SK-N-SH (cell line): ENCODE measurements around the gene LCORL. TPM values are rescaled to one million over a fixed set of nuclear protein-coding genes. Genes with fewer than 3 reads are reported as not detected.

ENCODE experiments used
- CTCF ChIA-PET: fragments of 300-600, 350-600 bp; formaldehyde crosslinking; extraction: SDS; loops from one replicate; lab custom pipeline; 2021; lab: Yijun Ruan, JAX
- POLR2A ChIA-PET: fragments of 350-600 bp; sonication (Branson Sonifier 250); formaldehyde crosslinking; extraction: SDS; loops from one replicate; lab custom pipeline; 2020; ENCODE audit warnings: antibody characterized with exemption, inconsistent platforms; lab: Yijun Ruan, JAX
- DNase-seq: peaks from one replicate; pipeline ENCODE4 v3.0.0; 2012
- H2AFZ ChIP-seq: fragments of 200-600 bp; sonication (generic); 2 replicates; pipeline ENCODE4 v1.8.1; 2016; ENCODE audit warnings: antibody characterized with exemption, mild to moderate bottlenecking, low read depth
- H3F3A ChIP-seq: fragments of 200-600 bp; sonication (generic); replicated peaks from 2 replicates; pipeline ENCODE3; 2016; ENCODE audit warnings: antibody characterized with exemption, mild to moderate bottlenecking; ENCODE audit not compliant: insufficient read depth
- H3K27ac ChIP-seq, 2 experiments: fragments of 200-500 bp in 1 of 2; fragments of 200-600 bp in 1 of 2; sonication (Bioruptor generic) in 1 of 2; sonication (generic), shearing (Covaris generic) in 1 of 2; 2 replicates each; pipeline versions ENCODE4 v1.5.1 to v1.6.1; 2014 to 2016; ENCODE audit warnings: low read depth in 2 of 2, inconsistent platforms in 1 of 2, low read length in 1 of 2, mild to moderate bottlenecking in 1 of 2, mixed read lengths in 1 of 2
- H3K27me3 ChIP-seq: fragments of 200-600 bp; sonication (generic), shearing (Covaris generic); 2 replicates; pipeline ENCODE4 v1.6.1; 2016; ENCODE audit warnings: mixed run types; ENCODE audit not compliant: insufficient read depth
- H3K36me3 ChIP-seq, 2 experiments: fragments of 200-500 bp in 1 of 2; fragments of 200-600 bp in 1 of 2; sonication (Bioruptor generic) in 1 of 2; sonication (generic) in 1 of 2; replicated peaks in 1 of 2; 2 replicates each; pipeline versions ENCODE3 to v1.5.1; 2014 to 2016; ENCODE audit warnings: low read length in 1 of 2, mild to moderate bottlenecking in 1 of 2; ENCODE audit not compliant: insufficient read depth in 2 of 2, control insufficient read depth in 1 of 2
- H3K4me1 ChIP-seq, 2 experiments: fragments of 200-500 bp in 1 of 2; fragments of 200-600 bp in 1 of 2; sonication (Bioruptor generic) in 1 of 2; sonication (generic), shearing (Covaris generic) in 1 of 2; 2 replicates each; pipeline versions ENCODE4 v1.5.1 to v1.6.1; 2014 to 2016; ENCODE audit warnings: low read depth in 1 of 2, low read length in 1 of 2, mixed run types in 1 of 2; ENCODE audit not compliant: insufficient read depth in 2 of 2, control insufficient read depth in 1 of 2
- H3K4me2 ChIP-seq: fragments of 200-600 bp; sonication (generic), shearing (Covaris generic); 2 replicates; pipeline ENCODE4 v1.6.1; 2017; ENCODE audit warnings: mixed run types
- H3K4me3 ChIP-seq, 2 experiments: fragments of 200-500 bp in 1 of 2; fragments of 200-600 bp in 1 of 2; sonication (Bioruptor generic) in 1 of 2; sonication (generic), shearing (Covaris generic) in 1 of 2; 2 replicates each; pipeline versions ENCODE4 v1.5.1 to v1.8.1; 2014 to 2016; ENCODE audit warnings: low read depth in 2 of 2, inconsistent platforms in 1 of 2, low read length in 1 of 2, mild to moderate bottlenecking in 1 of 2, mixed read lengths in 1 of 2, moderate library complexity in 1 of 2
- H3K79me2 ChIP-seq: fragments of 200-600 bp; sonication (generic); 2 replicates; pipeline ENCODE4 v1.8.1; 2017; ENCODE audit warnings: mild to moderate bottlenecking; ENCODE audit not compliant: insufficient read depth
- H3K9ac ChIP-seq: fragments of 200-600 bp; sonication (generic); 2 replicates; pipeline ENCODE4 v1.6.1; 2017; ENCODE audit warnings: mixed run types
- H3K9me2 ChIP-seq: fragments of 200-600 bp; sonication (generic); 2 replicates; pipeline ENCODE4 v1.6.1; 2017; ENCODE audit warnings: mixed run types
- H3K9me3 ChIP-seq: fragments of 200-600 bp; sonication (generic); 2 replicates; pipeline ENCODE4 v1.6.1; 2017; ENCODE audit warnings: mixed run types, mild to moderate bottlenecking, moderate library complexity
- H4K20me1 ChIP-seq: fragments of 200-600 bp; sonication (generic); 2 replicates; pipeline ENCODE4 v1.6.1; 2017; ENCODE audit warnings: mild to moderate bottlenecking, mixed run types; ENCODE audit not compliant: insufficient read depth
- CHD2 ChIP-seq: fragments of 150-350 bp; IDR thresholded peaks from 2 replicates; pipeline ENCODE4 v1.6.1; 2018; ENCODE audit warnings: low read length; ENCODE audit not compliant: partially characterized antibody
- EP300 ChIP-seq, 2 experiments: IDR thresholded peaks; 2 replicates each; pipeline versions ENCODE4 v1.4.0 to v1.6.1; 2012; ENCODE audit warnings: borderline replicate concordance in 1 of 2, low read depth in 1 of 2, low read length in 1 of 2
- FOSL2 ChIP-seq: IDR thresholded peaks from 2 replicates; pipeline ENCODE4 v1.4.0; 2012; ENCODE audit warnings: low read depth, mild to moderate bottlenecking, moderate library complexity, borderline replicate concordance
- FOXM1 ChIP-seq: IDR thresholded peaks from 2 replicates; pipeline ENCODE4 v1.4.0; 2012; ENCODE audit warnings: low read depth, mild to moderate bottlenecking
- GABPA ChIP-seq: IDR thresholded peaks from 2 replicates; pipeline ENCODE4 v1.4.0; 2012; ENCODE audit warnings: low read depth, mild to moderate bottlenecking
- POLR2AphosphoS5 ChIP-seq: IDR thresholded peaks from 2 replicates; pipeline ENCODE4 v1.6.1; 2012; ENCODE audit warnings: low read depth, low read length
- RCOR1 ChIP-seq: fragments of 150-350 bp; IDR thresholded peaks from 2 replicates; pipeline ENCODE4 v1.6.1; 2017; ENCODE audit warnings: antibody characterized with exemption, low read length
- SIN3A ChIP-seq: IDR thresholded peaks from 2 replicates; pipeline ENCODE4 v1.6.1; 2012; ENCODE audit warnings: low read depth, mild to moderate bottlenecking, low read length, moderate library complexity, borderline replicate concordance
- SMC3 ChIP-seq: IDR thresholded peaks from 2 replicates; pipeline ENCODE4 v1.6.1; 2012; ENCODE audit warnings: low read depth, low read length, improper control_type of control experiment
- TCF12 ChIP-seq: IDR thresholded peaks from 2 replicates; pipeline ENCODE4 v1.4.0; 2012
- TEAD4 ChIP-seq: IDR thresholded peaks from 2 replicates; pipeline ENCODE4 v1.4.0; 2012; ENCODE audit warnings: mild to moderate bottlenecking, borderline replicate concordance; ENCODE audit not compliant: insufficient read depth
- polyA plus RNA-seq, 3 experiments: library from polyadenylated mRNA; depleted of rRNA; stranded (reverse); fragments of >200 nt; gene quantifications; 2 replicates each; pipeline ENCODE4 v1.2.3, GENCODE V29; 2012
- TF ChIP-seq, protein P1 (sequence below): fragments of 150-350 bp; IDR thresholded peaks from 2 replicates; pipeline ENCODE4 v1.6.1; 2017; ENCODE audit warnings: antibody characterized with exemption, low read length, low read depth, borderline replicate concordance
- TF ChIP-seq, protein P2 (sequence below): IDR thresholded peaks from 2 replicates; pipeline ENCODE4; 2012
- TF ChIP-seq, protein P3 (sequence below): IDR thresholded peaks from 2 replicates; pipeline ENCODE4 v1.4.0; 2012; ENCODE audit warnings: low read depth, borderline replicate concordance
- TF ChIP-seq, protein P4 (sequence below): fragments of 150-350 bp; IDR thresholded peaks from 2 replicates; pipeline ENCODE4 v1.6.1; 2016; ENCODE audit warnings: mild to moderate bottlenecking, low read depth, low read length
- TF ChIP-seq, protein P5 (sequence below): IDR thresholded peaks from 2 replicates; pipeline ENCODE4 v1.4.0; 2012; ENCODE audit warnings: low read depth
- TF ChIP-seq, protein P6 (sequence below): fragments of 200-600 bp; sonication (generic); IDR thresholded peaks from 2 replicates; pipeline ENCODE4 v1.6.1; 2017; ENCODE audit warnings: antibody characterized with exemption, mild to moderate bottlenecking, moderate library complexity

The LCORL gene
- polyA plus RNA-seq, 1 of the 3 experiments (the other 2 are of a cell fraction), result 1.9 TPM

DNA sequence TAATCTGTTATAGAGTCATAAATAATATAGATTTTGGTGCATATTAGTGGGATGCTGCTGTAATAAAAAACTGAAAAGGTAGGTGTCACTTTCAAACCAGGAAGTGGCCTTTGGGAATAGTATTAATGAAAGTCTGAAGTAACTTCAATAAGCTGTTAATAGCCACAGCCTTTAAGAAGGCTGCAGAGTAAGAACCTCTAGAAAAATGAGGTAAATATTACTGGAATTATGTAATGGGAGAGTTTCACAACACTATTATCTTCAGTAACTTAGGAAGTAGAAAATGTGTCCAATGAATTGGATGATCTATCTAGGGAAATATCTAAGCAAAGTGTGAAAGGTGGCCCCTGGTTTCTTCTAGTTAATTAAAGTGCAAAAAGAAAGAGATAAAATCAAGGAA is 106.1 kb downstream of the LCORL start:
- no peaks in the 10 kb centered on the region; a peak in 1 of 4 replicates for H3K4me1 ChIP-seq
- H2AFZ ChIP-seq, result no peak overlapping the region
- ChIA-PET CTCF (no interaction called here), POLR2A (no interaction called here)
- H3K36me3 ChIP-seq, result peaks cover 5% of the 10 kb centered on the region in 2 experiments
- TF ChIP-seq CHD2, result no peak
- TF ChIP-seq GABPA, result no peak
- no peak for TF ChIP-seq POLR2AphosphoS5
- TF ChIP-seq, protein P1, sequence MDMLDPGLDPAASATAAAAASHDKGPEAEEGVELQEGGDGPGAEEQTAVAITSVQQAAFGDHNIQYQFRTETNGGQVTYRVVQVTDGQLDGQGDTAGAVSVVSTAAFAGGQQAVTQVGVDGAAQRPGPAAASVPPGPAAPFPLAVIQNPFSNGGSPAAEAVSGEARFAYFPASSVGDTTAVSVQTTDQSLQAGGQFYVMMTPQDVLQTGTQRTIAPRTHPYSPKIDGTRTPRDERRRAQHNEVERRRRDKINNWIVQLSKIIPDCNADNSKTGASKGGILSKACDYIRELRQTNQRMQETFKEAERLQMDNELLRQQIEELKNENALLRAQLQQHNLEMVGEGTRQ, result no peak
- no peak for TF ChIP-seq FOXM1
- TF ChIP-seq, protein P2, sequence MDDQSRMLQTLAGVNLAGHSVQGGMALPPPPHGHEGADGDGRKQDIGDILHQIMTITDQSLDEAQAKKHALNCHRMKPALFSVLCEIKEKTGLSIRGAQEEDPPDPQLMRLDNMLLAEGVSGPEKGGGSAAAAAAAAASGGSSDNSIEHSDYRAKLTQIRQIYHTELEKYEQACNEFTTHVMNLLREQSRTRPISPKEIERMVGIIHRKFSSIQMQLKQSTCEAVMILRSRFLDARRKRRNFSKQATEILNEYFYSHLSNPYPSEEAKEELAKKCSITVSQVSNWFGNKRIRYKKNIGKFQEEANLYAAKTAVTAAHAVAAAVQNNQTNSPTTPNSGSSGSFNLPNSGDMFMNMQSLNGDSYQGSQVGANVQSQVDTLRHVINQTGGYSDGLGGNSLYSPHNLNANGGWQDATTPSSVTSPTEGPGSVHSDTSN, result no peak
- no peak for TF ChIP-seq TCF12
- TF ChIP-seq RCOR1, result no peak
- TF ChIP-seq EP300 (IDR thresholded peaks at IDR 0.05; ENCODE audit: borderline replicate concordance in 1 of 2, low read depth in 1 of 2, low read length in 1 of 2), result no peak
- TF ChIP-seq, protein P3, sequence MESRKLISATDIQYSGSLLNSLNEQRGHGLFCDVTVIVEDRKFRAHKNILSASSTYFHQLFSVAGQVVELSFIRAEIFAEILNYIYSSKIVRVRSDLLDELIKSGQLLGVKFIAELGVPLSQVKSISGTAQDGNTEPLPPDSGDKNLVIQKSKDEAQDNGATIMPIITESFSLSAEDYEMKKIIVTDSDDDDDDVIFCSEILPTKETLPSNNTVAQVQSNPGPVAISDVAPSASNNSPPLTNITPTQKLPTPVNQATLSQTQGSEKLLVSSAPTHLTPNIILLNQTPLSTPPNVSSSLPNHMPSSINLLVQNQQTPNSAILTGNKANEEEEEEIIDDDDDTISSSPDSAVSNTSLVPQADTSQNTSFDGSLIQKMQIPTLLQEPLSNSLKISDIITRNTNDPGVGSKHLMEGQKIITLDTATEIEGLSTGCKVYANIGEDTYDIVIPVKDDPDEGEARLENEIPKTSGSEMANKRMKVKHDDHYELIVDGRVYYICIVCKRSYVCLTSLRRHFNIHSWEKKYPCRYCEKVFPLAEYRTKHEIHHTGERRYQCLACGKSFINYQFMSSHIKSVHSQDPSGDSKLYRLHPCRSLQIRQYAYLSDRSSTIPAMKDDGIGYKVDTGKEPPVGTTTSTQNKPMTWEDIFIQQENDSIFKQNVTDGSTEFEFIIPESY, result no peak
- TF ChIP-seq, protein P4, sequence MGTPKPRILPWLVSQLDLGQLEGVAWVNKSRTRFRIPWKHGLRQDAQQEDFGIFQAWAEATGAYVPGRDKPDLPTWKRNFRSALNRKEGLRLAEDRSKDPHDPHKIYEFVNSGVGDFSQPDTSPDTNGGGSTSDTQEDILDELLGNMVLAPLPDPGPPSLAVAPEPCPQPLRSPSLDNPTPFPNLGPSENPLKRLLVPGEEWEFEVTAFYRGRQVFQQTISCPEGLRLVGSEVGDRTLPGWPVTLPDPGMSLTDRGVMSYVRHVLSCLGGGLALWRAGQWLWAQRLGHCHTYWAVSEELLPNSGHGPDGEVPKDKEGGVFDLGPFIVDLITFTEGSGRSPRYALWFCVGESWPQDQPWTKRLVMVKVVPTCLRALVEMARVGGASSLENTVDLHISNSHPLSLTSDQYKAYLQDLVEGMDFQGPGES, result no peak
- TF ChIP-seq FOSL2, result no peak
- TF ChIP-seq TEAD4, result no peak
- TF ChIP-seq SIN3A, result no peak
- TF ChIP-seq, protein P5, sequence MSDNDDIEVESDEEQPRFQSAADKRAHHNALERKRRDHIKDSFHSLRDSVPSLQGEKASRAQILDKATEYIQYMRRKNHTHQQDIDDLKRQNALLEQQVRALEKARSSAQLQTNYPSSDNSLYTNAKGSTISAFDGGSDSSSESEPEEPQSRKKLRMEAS, result no peak
- TF ChIP-seq SMC3, result no peak
- TF ChIP-seq, protein P6, sequence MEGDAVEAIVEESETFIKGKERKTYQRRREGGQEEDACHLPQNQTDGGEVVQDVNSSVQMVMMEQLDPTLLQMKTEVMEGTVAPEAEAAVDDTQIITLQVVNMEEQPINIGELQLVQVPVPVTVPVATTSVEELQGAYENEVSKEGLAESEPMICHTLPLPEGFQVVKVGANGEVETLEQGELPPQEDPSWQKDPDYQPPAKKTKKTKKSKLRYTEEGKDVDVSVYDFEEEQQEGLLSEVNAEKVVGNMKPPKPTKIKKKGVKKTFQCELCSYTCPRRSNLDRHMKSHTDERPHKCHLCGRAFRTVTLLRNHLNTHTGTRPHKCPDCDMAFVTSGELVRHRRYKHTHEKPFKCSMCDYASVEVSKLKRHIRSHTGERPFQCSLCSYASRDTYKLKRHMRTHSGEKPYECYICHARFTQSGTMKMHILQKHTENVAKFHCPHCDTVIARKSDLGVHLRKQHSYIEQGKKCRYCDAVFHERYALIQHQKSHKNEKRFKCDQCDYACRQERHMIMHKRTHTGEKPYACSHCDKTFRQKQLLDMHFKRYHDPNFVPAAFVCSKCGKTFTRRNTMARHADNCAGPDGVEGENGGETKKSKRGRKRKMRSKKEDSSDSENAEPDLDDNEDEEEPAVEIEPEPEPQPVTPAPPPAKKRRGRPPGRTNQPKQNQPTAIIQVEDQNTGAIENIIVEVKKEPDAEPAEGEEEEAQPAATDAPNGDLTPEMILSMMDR, result no peak
- peaks cover 4% of the 10 kb centered on the region; the same call in 1 of the 2 replicates for H3K79me2 ChIP-seq
- H3K27me3 ChIP-seq, result no peaks in the 10 kb centered on the region
- no peak overlapping the region for H3K4me3 ChIP-seq
- no peaks in the 10 kb centered on the region for H3K9me3 ChIP-seq
- H3K9ac ChIP-seq, result no peak overlapping the region
- H4K20me1 ChIP-seq, result no peaks in the 10 kb centered on the region
- no peak overlapping the region for H3K4me2 ChIP-seq
- no peak for DNase-seq
- no peak overlapping the region for H3K27ac ChIP-seq
- H3F3A ChIP-seq, result no peaks in the 10 kb centered on the region
- H3K9me2 ChIP-seq, result no peaks in the 10 kb centered on the region
